K562 (cell line): ENCODE data around the gene FEN1. TPM values are rescaled to one million over a fixed set of nuclear protein-coding genes. Genes with fewer than 3 reads are reported as not detected.
A peak's percentile ranks its signal among the peaks of the same experiment; 100 is the strongest.

Experiments used
- ARID3A ChIP-seq: IDR thresholded peaks from 2 replicates; pipeline ENCODE4 v1.6.1; 2012; ENCODE audit warnings: low read depth, low read length, improper control_type of control experiment, borderline replicate concordance
- BCL6 ChIP-seq: fragments of 250-450 bp; sonication (Bioruptor Pico); IDR thresholded peaks from 2 replicates; pipeline ENCODE4 v1.4.0; 2020
- DACH1 ChIP-seq: fragments of 450-650 bp; IDR thresholded peaks from 2 replicates; pipeline ENCODE4 v1.6.1; 2018; ENCODE audit not compliant: partially characterized antibody
- MGA ChIP-seq: fragments of 450-650 bp; IDR thresholded peaks from 2 replicates; pipeline ENCODE4 v1.6.1; 2016; ENCODE audit warnings: mild to moderate bottlenecking, moderate library complexity
- NCOA1 ChIP-seq: fragments of 450-650 bp; IDR thresholded peaks from 2 replicates; pipeline ENCODE4 v1.6.1; 2016; ENCODE audit warnings: low read depth
- POLR2B ChIP-seq: fragments of 450-650 bp; IDR thresholded peaks from 2 replicates; pipeline ENCODE4 v1.6.1; 2018; ENCODE audit warnings: low read depth; ENCODE audit not compliant: partially characterized antibody
- PURB ChIP-seq: sonication (generic); formaldehyde crosslinking; IDR thresholded peaks from 2 replicates; pipeline ENCODE4 v1.9.0; 2021; ENCODE audit warnings: low read depth, mild to moderate bottlenecking, missing genetic modification reagents
- SNIP1 ChIP-seq: fragments of 450-650 bp; IDR thresholded peaks from 2 replicates; pipeline ENCODE4 v1.7.1; 2017; ENCODE audit warnings: low read depth, mild to moderate bottlenecking
- ZFP91 ChIP-seq: sonication (generic); formaldehyde crosslinking; IDR thresholded peaks from 2 replicates; pipeline ENCODE4 v1.8.0; 2022; ENCODE audit warnings: mild to moderate bottlenecking, missing genetic modification reagents
- ZNF655 ChIP-seq: fragments of 250-450 bp; sonication (Bioruptor Pico); IDR thresholded peaks from 2 replicates; pipeline ENCODE4 v1.5.0; 2021
- ZNF764 ChIP-seq: fragments of 250-450 bp; sonication (Bioruptor Pico); IDR thresholded peaks from 2 replicates; pipeline ENCODE4 v1.4.0; 2020; ENCODE audit warnings: low read depth, mild to moderate bottlenecking, moderate library complexity
- polyA plus RNA-seq, 8 experiments: library from polyadenylated mRNA; depleted of rRNA in 4 of 8; stranded (reverse) in 5 of 8; unstranded in 3 of 8; fragments of >200 nt; fragmentation: Nextera tagmentation in 2 of 8; fragmentation: Illumina TruSeq in 1 of 8; extraction: Ambion mirVana in 2 of 8; extraction: Trizol in 1 of 8; gene quantifications; 2 replicates each; pipeline versions ENCODE4 v1.2.1 to v1.2.3, GENCODE V29; 2011 to 2014; ENCODE audit warnings: inconsistent platforms in 1 of 8, missing spikeins in 1 of 8
- total RNA-seq, 7 experiments: library from RNA; depleted of rRNA in 6 of 7; stranded (reverse); fragments of >200 nt in 6 of 7; fragmentation: Illumina TruSeq in 2 of 7; extraction: Trizol in 2 of 7; gene quantifications; 2 replicates each; pipeline versions ENCODE4 v1.2.1 to v1.2.3, GENCODE V29; 2011 to 2021; ENCODE audit warnings: low replicate concordance in 1 of 7

FEN1 gene
- total and polyA plus RNA-seq, 9 of the 15 experiments (the other 6 are each of a cell fraction or from before 2014, with no cell fraction given) = 58.1 to 156 (median 137) TPM

- TF ChIP-seq MGA (peak; percentile 50; the same call in 1 of the 2 replicates), ZNF655 (no peak), DACH1 (no peak), ARID3A (no peak), ZFP91 (CRISPR knock-in tag) (no peak), NCOA1 (peak; percentile 5; the same call in 1 of the 2 replicates), BCL6 (CRISPR knock-in tag) (no peak), ZNF764 (no peak), PURB (CRISPR knock-in tag) (no peak), SNIP1 (no peak), POLR2B (peak; percentile 96)
Measured at GRCh38 chr11:61814958-61815789, 22.5 kb downstream of the FEN1 start (continued).
